HUES6 (cell line): ENCODE measurements around the gene NR2F6.

ENCODE experiments used
- H3K27ac ChIP-seq: 2 replicates; pipeline ENCODE4 v1.7.0; 2013; ENCODE audit warnings: low read depth, mild to moderate bottlenecking, low read length, inconsistent platforms
- H3K27me3 ChIP-seq: 2 replicates; pipeline ENCODE4 v1.6.1; 2013; ENCODE audit warnings: low read length; ENCODE audit not compliant: control insufficient read depth, insufficient read depth
- H3K36me3 ChIP-seq: 2 replicates; pipeline ENCODE4 v1.6.1; 2013; ENCODE audit warnings: low read length; ENCODE audit not compliant: control insufficient read depth, insufficient read depth
- H3K4me1 ChIP-seq: 2 replicates; pipeline ENCODE4 v1.6.1; 2013; ENCODE audit warnings: low read length; ENCODE audit not compliant: control insufficient read depth, insufficient read depth
- H3K4me3 ChIP-seq: 2 replicates; pipeline ENCODE4 v1.5.1; 2013; ENCODE audit warnings: low read depth, low read length
- H3K9ac ChIP-seq: one replicate; pipeline ENCODE4 v1.6.1; 2013; ENCODE audit warnings: mild to moderate bottlenecking, low read length
- H3K9me3 ChIP-seq: 2 replicates; pipeline ENCODE4 v1.6.1; 2013; ENCODE audit warnings: low read depth, low read length; ENCODE audit not compliant: control insufficient read depth, insufficient read depth

Gene NR2F6

DNA sequence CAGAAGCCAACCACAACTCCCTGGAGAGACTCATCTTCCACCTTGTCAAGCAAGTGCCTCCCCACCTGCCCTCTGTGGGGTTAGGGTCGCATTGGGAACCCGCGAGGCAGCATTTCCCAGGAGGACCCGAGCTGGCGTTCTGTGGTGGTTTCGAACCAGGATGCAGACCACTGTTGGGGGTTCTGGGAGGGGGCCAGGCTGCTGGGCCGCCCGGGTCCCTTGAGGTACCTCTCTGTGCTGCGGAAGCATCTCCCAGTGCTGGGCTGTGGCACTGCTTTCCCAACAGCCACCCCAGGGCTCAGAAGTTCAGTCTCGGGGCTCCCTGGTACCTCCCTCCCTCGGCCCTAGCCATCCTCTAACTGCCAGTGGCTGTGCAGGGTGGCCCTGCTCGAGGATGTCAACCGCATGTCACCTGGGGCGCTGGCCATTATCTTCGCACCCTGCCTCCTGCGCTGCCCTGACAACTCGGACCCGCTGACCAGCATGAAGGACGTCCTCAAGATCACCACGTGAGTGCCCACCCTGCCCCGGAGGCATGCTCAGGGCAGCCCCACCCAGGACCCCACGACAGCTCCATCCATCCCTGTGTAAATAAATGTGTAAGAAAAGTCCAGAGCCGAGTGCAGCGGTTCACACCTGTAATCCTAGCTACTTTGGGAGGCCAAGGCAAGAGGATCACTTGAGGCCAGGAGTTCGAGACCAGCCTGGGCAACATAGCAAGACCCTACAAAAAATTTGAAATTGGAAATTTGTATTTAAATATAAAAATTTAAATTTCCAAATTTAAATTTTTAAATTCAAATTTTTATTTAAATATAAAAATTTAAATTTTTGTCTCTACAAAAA is 38.8 kb downstream of the NR2F6 start:
- H3K27ac ChIP-seq, result no peak overlapping the region
- no peaks in the 10 kb centered on the region for H3K27me3 ChIP-seq
- H3K9ac ChIP-seq, result no peak overlapping the region
- peaks cover 9% of the 10 kb centered on the region for H3K4me1 ChIP-seq
- H3K4me3 ChIP-seq, result no peak overlapping the region
- H3K36me3 ChIP-seq, result peaks cover 47% of the 10 kb centered on the region
- no peaks in the 10 kb centered on the region for H3K9me3 ChIP-seq

- no peak overlapping the region for H3K9ac ChIP-seq
These were observed 40.2 kb downstream of the NR2F6 start for GRCh38 chr19:17205237-17206140.

GRCh38 chr19:17202713-17203112 is 43.0 kb downstream of the NR2F6 start:
- Histone ChIP-seq H3K9me3 (no peaks in the 10 kb centered on the region), H3K4me1 (no peaks in the 10 kb centered on the region), H3K27me3 (no peaks in the 10 kb centered on the region), H3K9ac (no peak overlapping the region), H3K4me3 (no peak overlapping the region), H3K36me3 (peaks cover 70% of the 10 kb centered on the region), H3K27ac (no peak overlapping the region)

More at GRCh38 chr19:17205237-17206140, 40.2 kb downstream of the NR2F6 start:
- H3K27me3 ChIP-seq, result no peaks in the 10 kb centered on the region
- no peaks in the 10 kb centered on the region for H3K9me3 ChIP-seq
- H3K36me3 ChIP-seq, result peaks cover 54% of the 10 kb centered on the region
- H3K4me3 ChIP-seq, result no peak overlapping the region
- H3K27ac ChIP-seq, result no peak overlapping the region
- H3K4me1 ChIP-seq, result peaks cover 9% of the 10 kb centered on the region

GRCh38 chr19:17202249-17202648 is 43.5 kb downstream of the NR2F6 start:
- H3K4me1 ChIP-seq, result no peaks in the 10 kb centered on the region
- no peak overlapping the region for H3K4me3 ChIP-seq
- peaks cover 74% of the 10 kb centered on the region for H3K36me3 ChIP-seq
- no peaks in the 10 kb centered on the region for H3K27me3 ChIP-seq
- H3K27ac ChIP-seq, result no peak overlapping the region
- H3K9ac ChIP-seq, result no peak overlapping the region
- H3K9me3 ChIP-seq, result no peaks in the 10 kb centered on the region

GRCh38 chr19:17200408-17201079 is 45.2 kb downstream of the NR2F6 start:
- H3K27me3 ChIP-seq, result no peaks in the 10 kb centered on the region
- H3K9ac ChIP-seq, result no peak overlapping the region
- no peak overlapping the region for H3K27ac ChIP-seq
- H3K9me3 ChIP-seq, result no peaks in the 10 kb centered on the region
- H3K4me3 ChIP-seq, result no peak overlapping the region
- H3K4me1 ChIP-seq, result no peaks in the 10 kb centered on the region
- peaks cover 66% of the 10 kb centered on the region for H3K36me3 ChIP-seq

GRCh38 chr19:17197666-17198065 is 48.1 kb downstream of the NR2F6 start:
- no peaks in the 10 kb centered on the region for H3K4me1 ChIP-seq
- H3K36me3 ChIP-seq, result peaks cover 80% of the 10 kb centered on the region
- H3K27ac ChIP-seq, result no peak overlapping the region
- no peak overlapping the region for H3K9ac ChIP-seq
- H3K27me3 ChIP-seq, result no peaks in the 10 kb centered on the region
- no peak overlapping the region for H3K4me3 ChIP-seq
- no peaks in the 10 kb centered on the region for H3K9me3 ChIP-seq

GRCh38 chr19:17196610-17197009 is 49.1 kb downstream of the NR2F6 start:
- no peaks in the 10 kb centered on the region for H3K27me3 ChIP-seq
- no peak overlapping the region for H3K4me3 ChIP-seq
- no peaks in the 10 kb centered on the region for H3K9me3 ChIP-seq
- no peak overlapping the region for H3K27ac ChIP-seq
- peaks cover 74% of the 10 kb centered on the region for H3K36me3 ChIP-seq
- H3K4me1 ChIP-seq, result no peaks in the 10 kb centered on the region
- no peak overlapping the region for H3K9ac ChIP-seq

- no peaks in the 10 kb centered on the region for H3K4me1 ChIP-seq
- no peaks in the 10 kb centered on the region for H3K9me3 ChIP-seq
- H3K4me3 ChIP-seq, result no peak overlapping the region
- no peak overlapping the region for H3K27ac ChIP-seq
- H3K36me3 ChIP-seq, result peaks cover 69% of the 10 kb centered on the region
- H3K27me3 ChIP-seq, result no peaks in the 10 kb centered on the region
- no peak overlapping the region for H3K9ac ChIP-seq
These were observed 50.6 kb downstream of the NR2F6 start for GRCh38 chr19:17195106-17195505.

- Histone ChIP-seq H3K27ac (no peak overlapping the region), H3K27me3 (no peaks in the 10 kb centered on the region), H3K9ac (no peak overlapping the region), H3K9me3 (no peaks in the 10 kb centered on the region), H3K36me3 (peaks cover 70% of the 10 kb centered on the region), H3K4me1 (no peaks in the 10 kb centered on the region), H3K4me3 (no peak overlapping the region)
These were observed 51.1 kb downstream of the NR2F6 start for GRCh38 chr19:17194608-17195007.

- Histone ChIP-seq H3K4me3 (no peak overlapping the region), H3K4me1 (no peaks in the 10 kb centered on the region), H3K27me3 (no peaks in the 10 kb centered on the region), H3K27ac (no peak overlapping the region), H3K9ac (no peak overlapping the region), H3K36me3 (peaks cover 70% of the 10 kb centered on the region), H3K9me3 (no peaks in the 10 kb centered on the region)
These were observed 53.0 kb downstream of the NR2F6 start for GRCh38 chr19:17192751-17193150.
